ENCODE data around the gene MINDY2.

Gene MINDY2

DNA sequence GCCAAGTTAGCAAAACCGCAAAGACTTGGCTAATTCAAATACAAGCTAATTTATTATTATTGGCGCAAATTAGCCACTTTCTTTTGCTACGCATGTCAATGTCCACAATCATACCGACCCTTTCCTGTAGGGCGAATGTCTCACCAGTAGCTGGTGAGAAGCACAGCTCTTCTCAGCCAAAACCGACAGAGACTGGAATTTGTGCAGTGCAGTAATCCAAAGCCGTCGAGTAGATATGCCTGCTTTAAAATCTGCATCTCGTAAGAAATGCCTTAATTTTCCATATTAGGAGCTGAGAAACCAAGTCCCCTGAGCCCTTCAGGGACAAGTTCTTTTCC, 614 bp upstream of the MINDY2 start:
- H3K36me3 ChIP-seq (ENCODE audit: control insufficient read depth, insufficient read depth, low read length), result no peaks in the 10 kb centered on the region
- H3K9me3 ChIP-seq (ENCODE audit: control insufficient read depth, low read length), result no peaks in the 10 kb centered on the region
- H3K27me3 ChIP-seq (ENCODE audit: control insufficient read depth, insufficient read depth, low read length, poor library complexity, severe bottlenecking), result peaks cover 4% of the 10 kb centered on the region
- H3K27ac ChIP-seq (ENCODE audit: insufficient read depth, low read depth, low read length, poor library complexity, severe bottlenecking), result peak overlapping the region; percentile 84
- H3K4me3 ChIP-seq (ENCODE audit: insufficient read depth, low read depth, low read length), result peak overlapping the region; percentile 88
- WGBS, 2 experiments, result 24 to 26% methylated on average over 9 of the region's 9 CpGs
- no peaks in the 10 kb centered on the region for H3K4me1 ChIP-seq (ENCODE audit: control insufficient read depth, insufficient read depth, low read length)

DNA sequence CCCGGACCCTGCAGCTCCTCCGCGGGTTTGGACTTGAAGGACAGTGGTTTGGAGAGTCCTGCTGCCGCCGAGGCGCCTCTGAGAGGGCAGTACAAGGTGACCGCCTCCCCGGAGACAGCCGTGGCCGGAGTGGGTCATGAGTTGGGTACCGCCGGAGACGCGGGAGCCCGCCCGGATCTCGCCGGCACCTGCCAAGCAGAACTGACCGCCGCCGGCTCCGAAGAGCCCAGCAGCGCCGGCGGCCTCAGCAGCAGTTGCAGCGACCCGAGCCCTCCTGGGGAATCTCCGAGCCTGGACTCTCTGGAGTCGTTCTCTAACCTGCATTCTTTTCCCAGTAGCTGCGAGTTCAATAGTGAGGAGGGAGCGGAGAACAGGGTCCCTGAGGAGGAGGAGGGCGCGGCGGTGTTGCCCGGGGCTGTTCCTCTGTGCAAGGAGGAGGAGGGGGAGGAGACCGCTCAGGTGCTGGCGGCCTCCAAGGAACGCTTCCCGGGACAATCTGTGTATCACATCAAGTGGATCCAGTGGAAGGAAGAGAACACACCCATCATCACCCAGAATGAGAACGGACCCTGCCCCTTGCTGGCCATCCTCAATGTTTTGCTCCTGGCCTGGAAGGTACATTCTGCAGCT, 634 bp downstream of the MINDY2 start:
- H3K4me1 ChIP-seq (ENCODE audit: control insufficient read depth, insufficient read depth, low read length), result no peaks in the 10 kb centered on the region
- 0 to 1% methylated on average over 40 of the region's 40 CpGs for WGBS, 2 experiments
- no peaks in the 10 kb centered on the region for H3K36me3 ChIP-seq (ENCODE audit: control insufficient read depth, insufficient read depth, low read length)
- H3K27ac ChIP-seq (ENCODE audit: insufficient read depth, low read depth, low read length, poor library complexity, severe bottlenecking), result peak overlapping the region; percentile 92
- H3K9me3 ChIP-seq (ENCODE audit: control insufficient read depth, low read length), result no peaks in the 10 kb centered on the region
- H3K27me3 ChIP-seq (ENCODE audit: control insufficient read depth, insufficient read depth, low read length, poor library complexity, severe bottlenecking), result peaks cover 4% of the 10 kb centered on the region
- H3K4me3 ChIP-seq (ENCODE audit: insufficient read depth, low read depth, low read length), result peak overlapping the region; percentile 88

- peaks cover 4% of the 10 kb centered on the region for H3K27me3 ChIP-seq (ENCODE audit: control insufficient read depth, insufficient read depth, low read length, poor library complexity, severe bottlenecking)
Measured at GRCh38 chr15:58773024-58773423, 1.9 kb downstream of the MINDY2 start.

DNA sequence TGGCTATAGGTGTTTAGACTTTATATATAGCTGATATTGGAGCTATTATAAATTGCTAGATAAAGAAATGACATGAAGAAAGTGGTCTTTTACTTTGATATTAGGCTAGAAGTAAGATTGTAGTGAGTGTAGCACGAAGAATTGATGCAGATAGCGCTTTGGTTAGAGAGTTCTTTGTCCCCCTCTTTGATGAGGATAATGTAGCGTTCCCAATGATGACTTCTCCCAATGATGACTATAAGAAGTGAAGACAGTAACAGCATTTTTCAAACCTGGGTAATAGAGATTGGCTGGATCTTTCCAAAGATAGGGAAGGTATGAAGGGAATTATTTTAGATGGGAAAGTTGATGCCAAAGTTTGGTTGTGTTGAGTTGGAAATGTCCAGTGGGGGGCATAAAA, 4.3 kb downstream of the MINDY2 start:
- Histone ChIP-seq H3K9me3 (ENCODE audit: control insufficient read depth, low read length) (no peaks in the 10 kb centered on the region), H3K4me3 (ENCODE audit: insufficient read depth, low read depth, low read length) (no peak overlapping the region), H3K27me3 (ENCODE audit: control insufficient read depth, insufficient read depth, low read length, poor library complexity, severe bottlenecking) (no peaks in the 10 kb centered on the region), H3K4me1 (ENCODE audit: control insufficient read depth, insufficient read depth, low read length) (no peaks in the 10 kb centered on the region), H3K36me3 (ENCODE audit: control insufficient read depth, insufficient read depth, low read length) (no peaks in the 10 kb centered on the region), H3K27ac (ENCODE audit: insufficient read depth, low read depth, low read length, poor library complexity, severe bottlenecking) (no peak overlapping the region)
- 93 to 98% methylated on average over 3 of the region's 3 CpGs for WGBS, 2 experiments

More at GRCh38 chr15:58773024-58773423, 1.9 kb downstream of the MINDY2 start:
- WGBS, 2 experiments, result 89 to 93% methylated on average over 4 of the region's 4 CpGs
- H3K4me1 ChIP-seq (ENCODE audit: control insufficient read depth, insufficient read depth, low read length), result no peaks in the 10 kb centered on the region
- H3K36me3 ChIP-seq (ENCODE audit: control insufficient read depth, insufficient read depth, low read length), result no peaks in the 10 kb centered on the region
- H3K27ac ChIP-seq (ENCODE audit: insufficient read depth, low read depth, low read length, poor library complexity, severe bottlenecking), result no peak overlapping the region
- H3K9me3 ChIP-seq (ENCODE audit: control insufficient read depth, low read length), result no peaks in the 10 kb centered on the region
- no peak overlapping the region for H3K4me3 ChIP-seq (ENCODE audit: insufficient read depth, low read depth, low read length)

- H3K4me3 ChIP-seq (ENCODE audit: insufficient read depth, low read depth, low read length), result no peak overlapping the region
- H3K36me3 ChIP-seq (ENCODE audit: control insufficient read depth, insufficient read depth, low read length), result no peaks in the 10 kb centered on the region
- 93 to 96% methylated on average over 4 of the region's 4 CpGs for WGBS, 2 experiments
- no peak overlapping the region for H3K27ac ChIP-seq (ENCODE audit: insufficient read depth, low read depth, low read length, poor library complexity, severe bottlenecking)
- H3K27me3 ChIP-seq (ENCODE audit: control insufficient read depth, insufficient read depth, low read length, poor library complexity, severe bottlenecking), result no peaks in the 10 kb centered on the region
- H3K4me1 ChIP-seq (ENCODE audit: control insufficient read depth, insufficient read depth, low read length), result no peaks in the 10 kb centered on the region
- no peaks in the 10 kb centered on the region for H3K9me3 ChIP-seq (ENCODE audit: control insufficient read depth, low read length)
Measured at GRCh38 chr15:58777107-58777506, 6.0 kb downstream of the MINDY2 start.

- Histone ChIP-seq H3K27ac (ENCODE audit: insufficient read depth, low read depth, low read length, poor library complexity, severe bottlenecking) (no peak overlapping the region), H3K27me3 (ENCODE audit: control insufficient read depth, insufficient read depth, low read length, poor library complexity, severe bottlenecking) (no peaks in the 10 kb centered on the region), H3K4me1 (ENCODE audit: control insufficient read depth, insufficient read depth, low read length) (no peaks in the 10 kb centered on the region), H3K36me3 (ENCODE audit: control insufficient read depth, insufficient read depth, low read length) (no peaks in the 10 kb centered on the region), H3K9me3 (ENCODE audit: control insufficient read depth, low read length) (no peaks in the 10 kb centered on the region), H3K4me3 (ENCODE audit: insufficient read depth, low read depth, low read length) (no peak overlapping the region)
- 89% methylated on average over 1 of the region's 1 CpG; no CpG with 5 or more reads in 1 of the 2 experiments for WGBS, 2 experiments
Measured at GRCh38 chr15:58779554-58779953, 8.5 kb downstream of the MINDY2 start.

- no peaks in the 10 kb centered on the region for H3K4me1 ChIP-seq (ENCODE audit: control insufficient read depth, insufficient read depth, low read length)
- H3K4me3 ChIP-seq (ENCODE audit: insufficient read depth, low read depth, low read length), result no peak overlapping the region
- WGBS, 2 experiments, result 92 to 93% methylated on average over 6 of the region's 6 CpGs
- no peaks in the 10 kb centered on the region for H3K36me3 ChIP-seq (ENCODE audit: control insufficient read depth, insufficient read depth, low read length)
- no peaks in the 10 kb centered on the region for H3K27me3 ChIP-seq (ENCODE audit: control insufficient read depth, insufficient read depth, low read length, poor library complexity, severe bottlenecking)
- H3K9me3 ChIP-seq (ENCODE audit: control insufficient read depth, low read length), result no peaks in the 10 kb centered on the region
- no peak overlapping the region for H3K27ac ChIP-seq (ENCODE audit: insufficient read depth, low read depth, low read length, poor library complexity, severe bottlenecking)
Measured at GRCh38 chr15:58785355-58785754, 14.3 kb downstream of the MINDY2 start.

DNA sequence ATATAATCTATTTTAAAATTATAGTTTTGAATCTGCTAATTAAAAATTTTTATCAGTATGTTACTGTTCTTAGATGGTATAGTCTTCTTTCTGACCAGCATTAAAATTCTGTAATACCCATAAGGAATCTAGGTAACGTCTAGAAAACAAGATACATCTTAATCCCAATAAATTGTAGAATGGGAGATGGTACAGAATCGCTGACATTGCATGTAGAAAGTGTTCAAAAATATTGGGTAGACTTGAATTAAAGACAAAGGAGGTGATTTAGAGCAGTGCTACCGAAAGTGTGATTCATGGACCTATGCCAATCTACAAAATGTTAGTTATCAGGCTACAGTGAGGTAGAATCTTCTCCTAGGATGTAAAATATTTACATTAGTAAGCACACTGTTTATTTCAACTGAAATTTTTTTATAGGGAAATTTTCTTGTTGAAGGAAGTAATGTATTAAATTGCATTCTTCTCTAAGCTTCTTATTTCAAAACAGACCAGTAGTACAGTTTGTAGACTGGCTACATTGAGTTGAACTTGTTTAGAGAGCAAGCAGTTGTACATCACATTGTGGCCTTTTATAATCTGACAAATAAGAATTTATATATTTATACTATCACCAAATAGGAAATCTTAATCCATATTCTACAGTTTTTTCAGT, 17.1 kb downstream of the MINDY2 start:
- Histone ChIP-seq H3K27me3 (ENCODE audit: control insufficient read depth, insufficient read depth, low read length, poor library complexity, severe bottlenecking) (no peaks in the 10 kb centered on the region), H3K9me3 (ENCODE audit: control insufficient read depth, low read length) (no peaks in the 10 kb centered on the region), H3K4me1 (ENCODE audit: control insufficient read depth, insufficient read depth, low read length) (no peaks in the 10 kb centered on the region), H3K36me3 (ENCODE audit: control insufficient read depth, insufficient read depth, low read length) (no peaks in the 10 kb centered on the region), H3K4me3 (ENCODE audit: insufficient read depth, low read depth, low read length) (no peak overlapping the region), H3K27ac (ENCODE audit: insufficient read depth, low read depth, low read length, poor library complexity, severe bottlenecking) (no peak overlapping the region)
- WGBS, 2 experiments, result 90 to 100% methylated on average over 2 of the region's 3 CpGs

GRCh38 chr15:58793862-58794261, 22.8 kb downstream of the MINDY2 start:
- Histone ChIP-seq H3K9me3 (ENCODE audit: control insufficient read depth, low read length) (no peaks in the 10 kb centered on the region), H3K27ac (ENCODE audit: insufficient read depth, low read depth, low read length, poor library complexity, severe bottlenecking) (no peak overlapping the region), H3K4me3 (ENCODE audit: insufficient read depth, low read depth, low read length) (no peak overlapping the region), H3K36me3 (ENCODE audit: control insufficient read depth, insufficient read depth, low read length) (no peaks in the 10 kb centered on the region), H3K27me3 (ENCODE audit: control insufficient read depth, insufficient read depth, low read length, poor library complexity, severe bottlenecking) (no peaks in the 10 kb centered on the region), H3K4me1 (ENCODE audit: control insufficient read depth, insufficient read depth, low read length) (no peaks in the 10 kb centered on the region)
- WGBS, 2 experiments, result 93 to 95% methylated on average over 6 of the region's 6 CpGs

DNA sequence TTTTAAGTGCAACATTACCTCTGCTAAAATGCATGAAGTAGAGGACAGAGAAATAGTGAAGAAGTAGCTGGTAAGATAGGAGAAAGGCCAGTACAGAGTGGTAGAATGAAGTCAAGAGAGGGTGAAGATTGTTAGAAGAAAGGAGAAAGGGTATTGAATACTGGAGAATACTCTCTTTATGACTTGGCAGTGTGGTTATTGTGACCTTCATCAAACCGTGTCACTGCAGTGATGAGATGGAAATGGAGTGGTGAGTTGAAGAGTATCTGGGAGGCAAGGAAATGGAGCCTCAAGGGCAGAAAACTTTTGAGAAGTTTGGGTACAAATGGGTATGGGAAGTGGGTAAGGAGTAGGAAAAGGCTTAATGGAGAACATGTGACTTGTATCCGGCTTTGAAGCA, 24.7 kb downstream of the MINDY2 start:
- Histone ChIP-seq H3K27me3 (ENCODE audit: control insufficient read depth, insufficient read depth, low read length, poor library complexity, severe bottlenecking) (no peaks in the 10 kb centered on the region), H3K27ac (ENCODE audit: insufficient read depth, low read depth, low read length, poor library complexity, severe bottlenecking) (no peak overlapping the region), H3K9me3 (ENCODE audit: control insufficient read depth, low read length) (no peaks in the 10 kb centered on the region), H3K4me1 (ENCODE audit: control insufficient read depth, insufficient read depth, low read length) (no peaks in the 10 kb centered on the region), H3K36me3 (ENCODE audit: control insufficient read depth, insufficient read depth, low read length) (no peaks in the 10 kb centered on the region), H3K4me3 (ENCODE audit: insufficient read depth, low read depth, low read length) (no peak overlapping the region)
- 89 to 94% methylated on average over 2 of the region's 2 CpGs for WGBS, 2 experiments
